ENCODE data around the gene BCORL1.

DNA sequence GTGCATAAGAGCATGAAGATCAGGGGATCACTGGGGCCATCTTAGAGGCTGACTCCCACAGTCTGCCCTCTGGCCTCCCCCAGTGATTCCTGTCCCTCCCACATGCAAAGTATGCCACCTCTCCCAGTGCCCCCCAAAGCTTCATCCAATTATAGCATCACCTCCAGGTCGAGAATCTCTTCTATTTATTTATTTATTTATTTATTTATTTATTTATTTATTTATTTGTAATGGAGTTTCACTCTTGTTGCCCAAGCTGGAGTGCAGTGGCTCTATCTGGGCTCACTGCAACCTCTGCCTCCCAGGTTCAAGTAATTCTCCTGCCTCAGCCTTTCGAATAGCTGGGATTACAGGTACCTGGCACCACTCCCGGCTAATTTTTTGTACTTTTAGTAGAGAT, 50.1 kb downstream of the BCORL1 start:
- TF ChIP-seq CTCF (IDR thresholded peaks at IDR 0.05; ENCODE audit: low read depth, low read length) (no peak), EZH2phosphoT487 (IDR thresholded peaks at IDR 0.05; ENCODE audit: low read depth) (no peak)

Data from OCI-LY3 (cell line).